SK-N-MC (cell line): Measurements from ENCODE around the gene TCF19.
"Not testable (repeated sequence)": the region's sequence is repeated elsewhere in the genome, so short reads cannot be mapped to it uniquely, and the experiment has no call there.

ENCODE experiments used
- EZH2 ChIP-seq: fragments of 200-600 bp; sonication (generic); IDR thresholded peaks from one replicate; pipeline ENCODE4 v1.6.1; 2017; ENCODE audit warnings: antibody characterized with exemption
- FOXP2 ChIP-seq: optimal IDR thresholded peaks from 2 replicates; pipeline ENCODE3; 2011; ENCODE audit warnings: mild to moderate bottlenecking, moderate library complexity; ENCODE audit not compliant: insufficient read depth; ENCODE audit errors: extremely low read length, control extremely low read depth
- POLR2AphosphoS5 ChIP-seq: IDR thresholded peaks from 2 replicates; pipeline ENCODE4 v1.6.1; 2012; ENCODE audit warnings: mild to moderate bottlenecking, low read depth, low read length, borderline replicate concordance

- not testable (repeated sequence) for TF ChIP-seq POLR2AphosphoS5, EZH2, FOXP2
Measured at GRCh38 chr6:31196251-31197022, 38.0 kb downstream of the TCF19 start.
